GM21381 (cell line): ENCODE data around the gene SLC35F3.

Experiments
- ATAC-seq: cut with Tn5 transposase; IDR thresholded peaks from one replicate; pipeline ENCODE4 v1.9.1; 2021; ENCODE audit warnings: mild to moderate bottlenecking, moderate library complexity; ENCODE audit not compliant: unreplicated experiment

Gene SLC35F3

GRCh38 chr1:234309598-234310459 is 405.4 kb downstream of the SLC35F3 start:
- peak; percentile 83 for ATAC-seq

GRCh38 chr1:234310460-234310817 is 406.0 kb downstream of the SLC35F3 start:
- no peak for ATAC-seq

- no peak for ATAC-seq
Observed at GRCh38 chr1:234311414-234311813, 406.9 kb downstream of the SLC35F3 start.

- ATAC-seq, result no peak
Observed at GRCh38 chr1:234313171-234313570, 408.7 kb downstream of the SLC35F3 start.

- ATAC-seq, result peak; percentile 54
Observed at GRCh38 chr1:234315091-234315541, 410.6 kb downstream of the SLC35F3 start.

GRCh38 chr1:234315588-234315987 is 411.1 kb downstream of the SLC35F3 start:
- ATAC-seq, result no peak

GRCh38 chr1:234316486-234316885 is 412.0 kb downstream of the SLC35F3 start:
- no peak for ATAC-seq

GRCh38 chr1:234316937-234317336 is 412.5 kb downstream of the SLC35F3 start:
- ATAC-seq, result no peak

GRCh38 chr1:234320069-234320468 is 415.6 kb downstream of the SLC35F3 start:
- ATAC-seq, result no peak

GRCh38 chr1:234320549-234320948 is 416.1 kb downstream of the SLC35F3 start:
- ATAC-seq, result no peak

GRCh38 chr1:234321231-234321630 is 416.8 kb downstream of the SLC35F3 start:
- no peak for ATAC-seq

GRCh38 chr1:234322097-234322496 is 417.6 kb downstream of the SLC35F3 start:
- ATAC-seq, result no peak

- ATAC-seq, result peak; percentile 47
Observed at GRCh38 chr1:234322979-234323378, 418.5 kb downstream of the SLC35F3 start.

- no peak for ATAC-seq
Observed at GRCh38 chr1:234324821-234325220, 420.3 kb downstream of the SLC35F3 start.

- no peak for ATAC-seq
Observed at GRCh38 chr1:234325878-234326496, 421.5 kb downstream of the SLC35F3 start.

- ATAC-seq, result peak; percentile 67
Observed at GRCh38 chr1:234326497-234327366, 422.3 kb downstream of the SLC35F3 start.

GRCh38 chr1:234327577-234328164 is 423.2 kb downstream of the SLC35F3 start:
- no peak for ATAC-seq

GRCh38 chr1:234330843-234331215 is 426.4 kb downstream of the SLC35F3 start:
- ATAC-seq, result no peak

GRCh38 chr1:234331507-234331906 is 427.0 kb downstream of the SLC35F3 start:
- ATAC-seq, result no peak

GRCh38 chr1:234336359-234336758 is 431.9 kb downstream of the SLC35F3 start:
- ATAC-seq, result no peak

- no peak for ATAC-seq
Observed at GRCh38 chr1:234337233-234337632, 432.8 kb downstream of the SLC35F3 start.
